HepG2 (cell line): ENCODE measurements around the gene ANKRD17. TPM values are rescaled to one million over a fixed set of nuclear protein-coding genes. Genes with fewer than 3 reads are reported as not detected.

Experiments
- ARID4A ChIP-seq: sonication (generic); formaldehyde crosslinking; IDR thresholded peaks from 2 replicates; pipeline ENCODE4 v1.5.0; 2020; ENCODE audit warnings: mild to moderate bottlenecking, missing genetic modification reagents, borderline replicate concordance
- FOXK2 ChIP-seq: fragments of 450-650 bp; IDR thresholded peaks from 2 replicates; pipeline ENCODE4 v1.6.1; 2016
- FOXP1 ChIP-seq, 2 experiments: fragments of 450-650 bp in 1 of 2; IDR thresholded peaks; 2 replicates each; pipeline ENCODE4 v1.6.1; 2017 to 2018; ENCODE audit warnings: antibody characterized with exemption in 1 of 2
- HOXA7 ChIP-seq: sonication (generic); formaldehyde crosslinking; IDR thresholded peaks from 2 replicates; pipeline ENCODE4 v1.8.1; 2022; ENCODE audit warnings: mild to moderate bottlenecking, missing genetic modification reagents, moderate library complexity
- KDM3A ChIP-seq: IDR thresholded peaks from 2 replicates; pipeline ENCODE4 v1.6.1; 2018; ENCODE audit warnings: low read depth, missing compliant biosample characterization
- MXI1 ChIP-seq: IDR thresholded peaks from 3 replicates; pipeline ENCODE4 v1.6.1; 2012; ENCODE audit warnings: low read depth, low read length, inconsistent platforms, borderline replicate concordance
- NR2F1 ChIP-seq, 2 experiments: fragments of 450-650 bp in 1 of 2; formaldehyde crosslinking in 1 of 2; IDR thresholded peaks; 2 replicates each; pipeline versions ENCODE4 v1.5.0 to v1.6.1; 2016 to 2020; ENCODE audit warnings: mild to moderate bottlenecking in 1 of 2, missing compliant biosample characterization in 1 of 2, missing genetic modification reagents in 1 of 2, moderate library complexity in 1 of 2
- NR3C1 ChIP-seq: sonication (generic); formaldehyde crosslinking; IDR thresholded peaks from 2 replicates; pipeline ENCODE4 v1.4.0; 2020; ENCODE audit warnings: missing genetic modification reagents
- RNF219 ChIP-seq: sonication (generic); formaldehyde crosslinking; IDR thresholded peaks from 2 replicates; pipeline ENCODE4 v1.5.0; 2020; ENCODE audit warnings: mild to moderate bottlenecking, missing genetic modification reagents
- SAFB2 ChIP-seq: sonication (generic); formaldehyde crosslinking; IDR thresholded peaks from 2 replicates; pipeline ENCODE4 v1.5.1; 2020; ENCODE audit warnings: missing genetic modification reagents, low read depth, mild to moderate bottlenecking, borderline replicate concordance
- SIN3A ChIP-seq: IDR thresholded peaks from 2 replicates; pipeline ENCODE4 v1.6.1; 2011; ENCODE audit warnings: low read depth, mild to moderate bottlenecking, control low read depth, low read length, borderline replicate concordance
- SMAD9 ChIP-seq: sonication (generic); formaldehyde crosslinking; IDR thresholded peaks from 2 replicates; pipeline ENCODE4 v1.5.1; 2020; ENCODE audit warnings: mild to moderate bottlenecking, missing genetic modification reagents
- SNAI1 ChIP-seq: sonication (generic); formaldehyde crosslinking; IDR thresholded peaks from 2 replicates; pipeline ENCODE4 v1.5.0; 2020; ENCODE audit warnings: mild to moderate bottlenecking, missing genetic modification reagents, borderline replicate concordance
- TBX2 ChIP-seq: sonication (generic); formaldehyde crosslinking; IDR thresholded peaks from 2 replicates; pipeline ENCODE4 v1.5.0; 2020; ENCODE audit warnings: missing genetic modification reagents, mild to moderate bottlenecking, borderline replicate concordance
- TOE1 ChIP-seq: sonication (generic); formaldehyde crosslinking; IDR thresholded peaks from 2 replicates; pipeline ENCODE4 v1.4.0; 2020; ENCODE audit warnings: mild to moderate bottlenecking, missing genetic modification reagents
- TSC22D2 ChIP-seq: sonication (generic); formaldehyde crosslinking; IDR thresholded peaks from 2 replicates; pipeline ENCODE4 v1.5.1; 2020; ENCODE audit warnings: missing genetic modification reagents, mild to moderate bottlenecking, borderline replicate concordance
- ZBTB49 ChIP-seq: sonication (generic); formaldehyde crosslinking; IDR thresholded peaks from 2 replicates; pipeline ENCODE4 v1.4.0; 2020; ENCODE audit warnings: missing genetic modification reagents, borderline replicate concordance
- ZNF224 ChIP-seq: sonication (generic); formaldehyde crosslinking; IDR thresholded peaks from 2 replicates; pipeline ENCODE4 v1.5.0; 2020; ENCODE audit warnings: mild to moderate bottlenecking, missing genetic modification reagents
- ZNF460 ChIP-seq: sonication (generic); formaldehyde crosslinking; IDR thresholded peaks from 2 replicates; pipeline ENCODE4 v1.5.1; 2020; ENCODE audit warnings: missing genetic modification reagents, mild to moderate bottlenecking, borderline replicate concordance
- ZNF615 ChIP-seq: sonication (generic); formaldehyde crosslinking; IDR thresholded peaks from 2 replicates; pipeline ENCODE4 v1.5.0; 2020; ENCODE audit warnings: mild to moderate bottlenecking, missing genetic modification reagents, borderline replicate concordance
- polyA plus RNA-seq, 8 experiments: library from polyadenylated mRNA; depleted of rRNA in 3 of 8; stranded (reverse) in 7 of 8; unstranded in 1 of 8; fragments of >200 nt; fragmentation: Illumina TruSeq in 4 of 8; extraction: Trizol in 4 of 8; gene quantifications; 2 replicates each; pipeline versions ENCODE4 v1.2.1 to v1.2.3, GENCODE V29; 2011 to 2016; ENCODE audit warnings: low read depth in 4 of 8, missing spikeins in 1 of 8, mixed read lengths in 1 of 8; ENCODE audit not compliant: insufficient read depth in 1 of 8
- total RNA-seq, 5 experiments: library from RNA; depleted of rRNA; stranded (reverse); fragments of >200 nt; fragmentation: Illumina TruSeq; extraction: Trizol; gene quantifications; 2 replicates each; pipeline ENCODE4 v1.2.3, GENCODE V29; 2016; ENCODE audit warnings: low read depth in 1 of 5

Gene ANKRD17
- total and polyA plus RNA-seq, 2 of the 13 experiments (the other 11 are each of a cell fraction or from before 2014, with no cell fraction given): 55.7 to 61.1 TPM

GRCh38 chr4:73069338-73070073, 189.1 kb downstream of the ANKRD17 start, which contains the start of gene COX18 (continued):
- TF ChIP-seq SIN3A (peak; percentile 51; the same call in 1 of the 2 replicates), SMAD9 (CRISPR knock-in tag) (0 out of 2 replicates have a peak, but pooled peaks have one; percentile 69), NR2F1 (CRISPR knock-in tag; IDR thresholded peaks at IDR 0.05) (peak in 1 of 2 experiments; percentile 26; a peak in 1 of 4 replicates), KDM3A (CRISPR knock-in tag) (peak; percentile 79; the same call in 1 of the 2 replicates), ZNF224 (peak; percentile 98), TOE1 (no peak), RNF219 (CRISPR knock-in tag) (no peak), MXI1 (peak; percentile 83; the same call in 1 of the 3 replicates), FOXK2 (peak; percentile 27; the same call in 1 of the 2 replicates), ZBTB49 (CRISPR knock-in tag) (no peak; the same call in 1 of the 2 replicates), SNAI1 (peak; percentile 99), ZNF615 (CRISPR knock-in tag) (0 out of 2 replicates have a peak, but pooled peaks have one; percentile 83), TSC22D2 (CRISPR knock-in tag) (peak; percentile 53; the same call in 1 of the 2 replicates), ZNF460 (no peak; the same call in 1 of the 2 replicates), NR3C1 (CRISPR knock-in tag) (no peak), TBX2 (CRISPR knock-in tag) (peak; percentile 93), SAFB2 (CRISPR knock-in tag) (0 out of 2 replicates have a peak, but pooled peaks have one; percentile 73), HOXA7 (CRISPR knock-in tag) (no peak), ARID4A (CRISPR knock-in tag) (peak; percentile 97), FOXP1 (IDR thresholded peaks at IDR 0.05) (no peak), FOXP1 (CRISPR knock-in tag; IDR thresholded peaks at IDR 0.05) (no peak)
